Cerebellar nuclear complex (tissue), 1 donor: ENCODE measurements around the gene THRA.

ENCODE experiments used
- DNase-seq, 2 experiments: peaks; one replicate each; lab custom pipeline; 2025; lab: John Stamatoyannopoulos, UW

The THRA gene

GRCh38 chr17:40062329-40063186 lies at the start of gene THRA:
Gene THRA (plus strand): TSS chr17:40062965. CDS start chr17:40074489, 11,524 bp downstream.
- DNase-seq, result no peak

GRCh38 chr17:40014375-40014980 lies 48.3 kb upstream of the THRA start:
- no peak for DNase-seq

- no peak for DNase-seq
Measured at GRCh38 chr17:40015005-40015997, 47.5 kb upstream of the THRA start, which contains the start of gene CSF3. Gene CSF3 (plus strand): TSS chr17:40015440. CDS start chr17:40015475, 35 bp downstream.

GRCh38 chr17:40015998-40016985 lies 46.5 kb upstream of the THRA start:
- no peak for DNase-seq

GRCh38 chr17:40017422-40018080 lies 45.2 kb upstream of the THRA start:
- DNase-seq, result no peak

- no peak for DNase-seq
Measured at GRCh38 chr17:40018211-40019121, 44.3 kb upstream of the THRA start.

- no peak for DNase-seq
Measured at GRCh38 chr17:40019140-40019991, 43.4 kb upstream of the THRA start.

- DNase-seq, result no peak
Measured at GRCh38 chr17:40020146-40020545, 42.6 kb upstream of the THRA start.

GRCh38 chr17:40021451-40021971 lies 41.3 kb upstream of the THRA start:
- DNase-seq, result no peak

GRCh38 chr17:40022497-40022896 lies 40.3 kb upstream of the THRA start:
- DNase-seq, result no peak

- DNase-seq, result no peak
Measured at GRCh38 chr17:40022961-40023541, 39.7 kb upstream of the THRA start.

GRCh38 chr17:40023590-40024292 lies 39.0 kb upstream of the THRA start:
- DNase-seq, result no peak

- no peak for DNase-seq
Measured at GRCh38 chr17:40024901-40025300, 37.9 kb upstream of the THRA start.

GRCh38 chr17:40025559-40025958 lies 37.2 kb upstream of the THRA start:
- no peak for DNase-seq

- DNase-seq, result no peak
Measured at GRCh38 chr17:40025991-40026815, 36.6 kb upstream of the THRA start.
